Measurements from ENCODE around the gene UBXN11. TPM values are rescaled to one million over a fixed set of nuclear protein-coding genes. Genes with fewer than 3 reads are reported as not detected.
A peak's percentile ranks its signal among the peaks of the same experiment; 100 is the strongest.

Gene UBXN11
- total RNA-seq, 2 experiments from 2014 or later: 24.5 to 26.1 TPM

DNA sequence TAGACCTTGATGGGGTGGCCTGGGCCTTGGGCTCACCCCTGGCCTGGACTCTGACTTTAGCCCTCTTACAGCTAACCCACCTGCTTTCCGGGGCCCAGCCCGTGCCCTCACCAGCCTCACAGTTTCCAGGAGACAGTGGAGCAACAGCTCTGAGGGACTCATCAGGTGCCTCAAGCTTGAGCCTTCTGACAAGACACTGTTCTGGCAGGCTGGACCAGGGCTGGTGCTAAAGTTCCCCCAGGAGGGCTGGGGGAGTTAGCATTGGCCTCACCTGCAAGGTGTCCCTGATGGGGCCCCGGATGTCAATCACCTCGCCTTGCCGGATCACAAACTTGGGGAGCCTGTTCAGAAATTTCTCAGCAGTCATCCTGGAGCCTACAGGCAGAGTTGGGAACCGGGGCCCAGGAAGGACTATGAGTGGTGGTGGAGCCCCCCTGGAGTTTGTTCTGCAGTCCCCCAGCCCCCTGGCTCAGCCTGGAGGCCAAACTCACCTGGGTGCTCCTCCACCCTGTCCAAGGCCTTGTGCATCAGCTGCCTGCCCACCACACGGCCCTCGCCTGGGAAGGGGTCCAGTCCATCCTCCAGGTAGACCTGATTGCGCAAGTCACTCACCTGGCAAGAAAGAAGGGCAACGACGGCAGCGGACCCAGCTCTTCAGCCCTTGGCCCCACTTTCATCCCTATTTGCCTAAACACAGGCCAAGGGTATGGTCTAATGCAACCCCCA lies 22.4 kb downstream of the UBXN11 start:
- Mint-ChIP-seq H3K27me3 (no peaks in the 10 kb centered on the region), H3K36me3 (peaks cover 31% of the 10 kb centered on the region), H3K4me1 (ENCODE audit: low read depth) (peaks cover 86% of the 10 kb centered on the region), H3K9me3 (no peaks in the 10 kb centered on the region), H3K27ac (peak overlapping the region; percentile 98), H3K4me3 (peak overlapping the region; percentile 68)
- intact Hi-C loops (cut with micrococcal nuclease): loop anchor here (1.0 to 10.0 kb wide), 4 partner anchors 8 to 411 kb away; partner anchors contain the start of genes ARID1A and HMGN2
- ChIA-PET CTCF (interaction anchor here (0.7 to 22.4 kb wide), 14 partner anchors 9 to 186 kb away, joined by 3 to 886 read pairs (median 4); partner anchors contain the start of genes CD52, DHDDS and UBXN11), POLR2A (interaction anchor here (1.0 to 7.9 kb wide), 6 partner anchors 9 to 113 kb away, joined by 3 to 100 read pairs (median 16); partner anchors contain the start of genes CD52 and UBXN11)
- peak; percentile 25 for DNase-seq

DNA sequence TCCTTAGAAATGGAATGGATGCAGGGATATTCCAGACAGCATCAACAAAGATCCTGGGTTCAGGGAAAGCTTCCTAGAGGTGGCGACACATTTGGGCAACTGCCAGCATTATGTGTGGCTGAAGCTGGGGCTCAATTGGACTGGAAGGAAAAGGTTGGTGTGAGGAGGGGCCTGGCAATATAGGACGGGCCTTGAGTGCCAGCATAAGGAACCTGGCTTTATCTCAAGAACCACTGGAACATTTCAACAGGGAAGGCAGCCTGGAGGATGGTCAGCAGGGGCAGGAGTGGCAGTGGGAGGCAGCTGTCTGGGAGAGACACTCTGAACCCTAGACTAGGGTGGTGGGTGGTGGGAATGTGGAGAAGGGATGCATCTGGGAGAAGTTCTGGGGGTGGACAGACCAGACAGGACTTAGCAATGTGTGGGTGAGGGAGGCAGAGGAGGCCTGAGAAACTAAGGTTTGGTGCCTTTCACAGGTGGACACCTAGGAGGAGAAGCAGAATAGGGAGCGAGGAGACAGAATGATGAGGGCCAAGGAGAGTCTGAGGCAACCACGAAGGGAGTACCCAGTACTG lies 23.1 kb downstream of the UBXN11 start:
- H3K4me3 Mint-ChIP-seq: no peak overlapping the region
- H3K27me3 Mint-ChIP-seq: no peaks in the 10 kb centered on the region
- DNase-seq: no peak
- H3K36me3 Mint-ChIP-seq: peaks cover 35% of the 10 kb centered on the region
- H3K9me3 Mint-ChIP-seq: no peaks in the 10 kb centered on the region
- H3K4me1 Mint-ChIP-seq (ENCODE audit: low read depth): peaks cover 86% of the 10 kb centered on the region
- intact Hi-C loops (cut with micrococcal nuclease): loop anchor here (10.0 kb wide), 1 partner anchor 411 kb away; the partner anchor contains the start of gene ARID1A
- ChIA-PET CTCF (interaction anchor here (3.8 to 22.4 kb wide), 2 partner anchors 8 to 33 kb away, joined by 58 to 886 read pairs; partner anchors contain the start of genes CD52 and UBXN11), POLR2A (interaction anchor here (7.9 kb wide), 1 partner anchor 34 kb away, joined by 100 read pairs; the partner anchor contains the start of gene CD52)
- H3K27ac Mint-ChIP-seq: peak overlapping the region; percentile 98

DNA sequence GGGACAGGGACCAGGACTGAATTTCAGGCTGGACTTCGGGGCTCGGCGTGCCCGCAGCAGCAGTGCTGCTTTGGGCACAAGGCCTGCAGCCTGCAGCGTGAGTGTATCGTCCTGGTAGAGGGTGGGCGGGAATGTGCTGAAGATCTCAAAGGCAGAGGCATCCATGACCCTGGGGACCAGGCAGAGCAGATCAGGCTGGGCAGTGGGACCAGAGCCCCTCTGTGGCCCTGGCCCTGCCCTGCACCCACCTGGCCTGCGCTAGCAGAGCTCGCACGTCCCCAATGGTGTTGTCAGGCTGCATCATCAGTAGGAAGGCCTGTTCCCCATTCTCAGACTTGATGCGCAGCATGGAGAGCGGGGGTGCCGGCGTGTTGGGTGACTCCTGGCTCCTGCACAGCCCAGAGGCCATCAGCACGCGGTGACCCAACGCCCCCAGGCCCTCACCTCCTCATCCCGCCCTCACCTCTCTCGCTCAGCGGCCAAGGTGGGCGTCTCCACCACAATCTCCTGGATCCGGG lies 24.0 kb downstream of the UBXN11 start:
- H3K36me3 Mint-ChIP-seq: peaks cover 44% of the 10 kb centered on the region
- DNase-seq: no peak
- H3K27ac Mint-ChIP-seq: peak overlapping the region; percentile 98
- ChIA-PET CTCF (interaction anchor here (22.4 kb wide), 1 partner anchor 34 kb away, joined by 886 read pairs; the partner anchor contains the start of genes CD52 and UBXN11), POLR2A (no interaction called here)
- H3K4me3 Mint-ChIP-seq: no peak overlapping the region
- H3K4me1 Mint-ChIP-seq (ENCODE audit: low read depth): peaks cover 86% of the 10 kb centered on the region
- no peaks in the 10 kb centered on the region for H3K9me3 Mint-ChIP-seq
- no peaks in the 10 kb centered on the region for H3K27me3 Mint-ChIP-seq
- intact Hi-C loops (cut with micrococcal nuclease): loop anchor here (10.0 kb wide), 1 partner anchor 412 kb away; the partner anchor contains the start of gene ARID1A

DNA sequence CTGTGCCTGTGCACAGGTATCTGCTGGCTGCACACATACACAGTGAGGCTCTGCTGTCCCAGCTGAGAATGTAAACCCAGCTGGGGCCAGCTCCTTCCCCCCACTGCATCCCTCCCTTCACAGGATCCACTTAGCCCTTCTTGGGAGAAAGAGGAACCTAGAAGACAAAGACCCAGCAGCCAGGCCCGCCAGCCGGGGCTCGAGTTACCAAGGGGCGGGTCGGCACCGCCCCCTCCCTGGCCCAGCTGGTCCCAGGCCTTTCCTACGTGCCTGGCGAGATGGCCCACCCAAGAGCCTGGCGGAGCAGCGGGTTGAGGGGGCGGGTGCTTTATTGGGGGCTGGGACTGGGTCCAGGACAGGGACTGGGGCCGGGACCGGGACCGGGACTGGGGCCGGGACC lies 24.5 kb downstream of the UBXN11 start:
- Mint-ChIP-seq H3K4me1 (ENCODE audit: low read depth) (peaks cover 86% of the 10 kb centered on the region), H3K9me3 (no peaks in the 10 kb centered on the region), H3K27ac (peak overlapping the region; percentile 90), H3K4me3 (peak overlapping the region; percentile 89), H3K27me3 (no peaks in the 10 kb centered on the region), H3K36me3 (peaks cover 47% of the 10 kb centered on the region)
- DNase-seq: no peak
- POLR2A ChIA-PET: interaction anchor here (1.7 kb wide), 1 partner anchor 37 kb away, joined by 10 read pairs; no protein-coding TSS in a partner anchor
- intact Hi-C loops (cut with micrococcal nuclease): loop anchor here (10.0 kb wide), 1 partner anchor 413 kb away; the partner anchor contains the start of gene ARID1A
- CTCF ChIA-PET: interaction anchor here (22.4 kb wide), 1 partner anchor 34 kb away, joined by 886 read pairs; the partner anchor contains the start of genes CD52 and UBXN11

DNA sequence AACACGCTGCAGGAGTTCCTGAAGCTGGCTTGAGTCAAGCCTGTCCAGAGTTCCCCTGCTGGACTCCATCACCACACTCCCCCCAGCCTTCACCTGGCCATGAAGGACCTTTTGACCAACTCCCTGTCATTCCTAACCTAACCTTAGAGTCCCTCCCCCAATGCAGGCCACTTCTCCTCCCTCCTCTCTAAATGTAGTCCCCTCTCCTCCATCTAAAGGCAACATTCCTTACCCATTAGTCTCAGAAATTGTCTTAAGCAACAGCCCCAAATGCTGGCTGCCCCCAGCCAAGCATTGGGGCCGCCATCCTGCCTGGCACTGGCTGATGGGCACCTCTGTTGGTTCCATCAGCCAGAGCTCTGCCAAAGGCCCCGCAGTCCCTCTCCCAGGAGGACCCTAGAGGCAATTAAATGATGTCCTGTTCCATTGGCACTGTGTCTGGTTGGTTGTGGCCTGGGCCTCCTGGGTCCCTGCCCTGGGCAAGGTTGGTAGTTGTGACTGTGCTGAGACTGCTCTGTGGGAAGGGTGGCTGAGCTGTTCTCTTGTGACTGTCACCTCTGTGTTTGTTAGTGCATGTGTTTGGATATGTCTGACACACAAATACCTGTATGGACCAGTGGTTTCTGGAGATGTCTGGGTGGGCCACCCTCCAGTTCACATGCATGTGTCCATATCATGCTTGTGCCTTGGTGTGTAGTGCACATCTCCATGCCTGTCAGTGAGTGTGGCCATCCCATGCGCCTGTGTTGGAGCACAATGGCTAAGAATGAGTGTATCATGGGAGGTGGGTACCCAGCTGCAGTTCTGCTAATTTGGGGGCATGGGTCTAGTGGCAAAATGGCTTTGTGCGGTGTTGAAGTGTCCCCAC lies 25.1 kb downstream of the UBXN11 start:
- Mint-ChIP-seq H3K36me3 (peaks cover 54% of the 10 kb centered on the region), H3K27me3 (no peaks in the 10 kb centered on the region), H3K27ac (peak overlapping the region; percentile 90), H3K4me3 (peak overlapping the region; percentile 89), H3K9me3 (no peaks in the 10 kb centered on the region), H3K4me1 (ENCODE audit: low read depth) (peaks cover 88% of the 10 kb centered on the region)
- intact Hi-C loops (cut with micrococcal nuclease): loop anchor here (10.0 kb wide), 1 partner anchor 413 kb away; the partner anchor contains the start of gene ARID1A
- ChIA-PET CTCF (interaction anchor here (0.5 to 22.4 kb wide), 3 partner anchors 35 to 131 kb away, joined by 3 to 886 read pairs (median 3); partner anchors contain the start of genes CD52, CEP85 and UBXN11), POLR2A (interaction anchor here (1.3 to 1.7 kb wide), 2 partner anchors 26 to 37 kb away, joined by 3 to 10 read pairs; partner anchors contain the start of gene UBXN11)
- peak; percentile 38 for DNase-seq

DNA sequence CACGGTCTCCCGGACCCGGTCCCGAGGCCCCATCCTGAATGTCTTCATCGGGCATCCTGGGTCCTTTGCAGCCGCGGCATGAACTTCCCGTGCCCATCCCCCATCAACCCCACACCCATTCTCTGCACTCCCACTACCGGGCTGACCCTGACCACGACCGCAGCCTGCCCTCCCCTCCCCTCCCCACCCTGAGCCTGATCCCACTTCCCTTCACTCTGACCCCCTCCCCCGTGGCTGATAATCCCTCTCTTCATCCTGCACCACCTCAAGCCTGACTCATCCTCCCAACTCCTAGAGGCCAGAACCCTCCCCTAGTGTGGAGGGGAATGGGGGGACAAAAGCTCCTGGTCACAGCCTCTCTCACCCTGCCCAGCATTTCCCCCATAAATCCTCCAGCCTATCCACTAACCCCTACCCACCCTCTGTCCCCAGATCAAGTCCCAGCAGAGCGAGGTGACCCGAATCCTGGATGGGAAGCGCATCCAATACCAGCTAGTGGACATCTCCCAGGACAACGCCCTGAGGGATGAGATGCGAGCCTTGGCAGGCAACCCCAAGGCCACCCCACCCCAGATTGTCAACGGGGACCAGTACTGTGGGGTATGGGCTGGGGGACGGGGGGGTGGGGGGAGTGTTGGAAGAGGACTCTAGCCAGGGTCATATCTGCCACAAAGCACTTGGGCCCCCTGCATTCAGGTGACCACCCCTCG lies 25.9 kb downstream of the UBXN11 start:
- ChIA-PET POLR2A (interaction anchor here (1.3 to 3.6 kb wide), 5 partner anchors 9 to 41 kb away, joined by 3 to 32 read pairs (median 10); partner anchors contain the start of genes CD52 and UBXN11), CTCF (interaction anchor here (0.6 to 22.4 kb wide), 5 partner anchors 9 to 137 kb away, joined by 3 to 886 read pairs (median 18); partner anchors contain the start of genes CD52, CEP85 and UBXN11)
- Mint-ChIP-seq H3K27me3 (no peaks in the 10 kb centered on the region), H3K4me3 (peak overlapping the region; percentile 89), H3K36me3 (peaks cover 57% of the 10 kb centered on the region), H3K27ac (peak overlapping the region; percentile 91), H3K4me1 (ENCODE audit: low read depth) (peaks cover 88% of the 10 kb centered on the region), H3K9me3 (no peaks in the 10 kb centered on the region)
- peak; percentile 46 for DNase-seq
- intact Hi-C loops (cut with micrococcal nuclease): loop anchor here (10.0 kb wide), 1 partner anchor 414 kb away; the partner anchor contains the start of gene ARID1A

DNA sequence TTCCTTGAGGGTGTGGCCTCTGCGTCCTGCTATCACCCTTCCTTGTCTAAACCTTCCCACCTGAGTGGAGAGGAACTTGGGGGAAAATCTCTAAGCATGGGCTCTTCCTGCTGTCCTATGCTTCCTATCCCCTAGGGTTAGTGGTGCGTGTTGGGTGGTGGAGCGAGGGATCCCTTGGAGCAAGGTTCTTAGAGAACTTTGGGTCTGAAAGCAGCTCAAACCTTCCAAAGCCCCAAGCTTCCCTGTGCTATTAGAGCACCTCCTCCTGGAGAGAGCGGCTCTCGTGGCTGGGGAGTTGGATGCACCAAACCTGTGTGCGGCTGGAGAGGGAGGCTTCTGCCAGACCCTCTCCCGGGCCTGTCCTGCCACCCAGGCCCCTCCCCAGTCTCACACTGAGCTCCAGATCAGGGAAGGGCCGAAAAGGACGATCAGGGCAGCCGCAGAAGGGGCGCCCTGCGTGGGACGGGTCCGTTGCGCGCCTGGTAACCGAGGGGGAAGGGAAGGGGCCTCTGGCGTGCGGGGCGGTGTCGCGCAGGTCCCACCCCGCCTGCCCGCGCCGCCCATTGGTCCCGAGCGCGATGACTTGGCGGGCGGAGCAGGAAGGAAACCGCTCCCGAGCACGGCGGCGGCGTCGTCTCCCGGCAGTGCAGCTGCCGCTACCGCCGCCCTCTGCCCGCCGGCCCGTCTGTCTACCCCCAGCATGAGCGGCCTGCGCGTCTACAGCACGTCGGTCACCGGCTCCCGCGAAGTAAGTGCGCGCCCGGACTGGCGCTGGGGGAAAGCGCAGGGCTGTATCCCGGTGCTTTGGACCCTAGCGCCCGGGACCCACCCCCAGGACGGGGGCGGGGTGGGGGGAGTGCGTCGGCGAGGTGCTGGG lies 26.7 kb downstream of the UBXN11 start, which contains the start of gene SH3BGRL3:
SH3BGRL3 (plus strand) TSS at position 631 of the 877 bp plus-strand sequence; CDS start at position 701, 70 bp downstream.
- intact Hi-C loops (cut with micrococcal nuclease): loop anchor here (1.0 to 10.0 kb wide), 4 partner anchors 8 to 415 kb away; partner anchors contain the start of genes ARID1A and PDIK1L
- Mint-ChIP-seq H3K27ac (peak within 1 kb of the TSS; percentile 94), H3K9me3 (no peaks in the 10 kb centered on the region), H3K4me3 (peak within 1 kb of the TSS; percentile 89), H3K36me3 (peaks cover 55% of the 10 kb centered on the region), H3K27me3 (no peaks in the 10 kb centered on the region), H3K4me1 (ENCODE audit: low read depth) (peaks cover 87% of the 10 kb centered on the region)
- peak; percentile 89 for DNase-seq
- ChIA-PET POLR2A (interaction anchor here (0.8 to 3.6 kb wide), 6 partner anchors 9 to 99 kb away, joined by 3 to 32 read pairs (median 5); partner anchors contain the start of genes CD52 and UBXN11), CTCF (interaction anchor here (0.8 to 22.4 kb wide), 8 partner anchors 9 to 137 kb away, joined by 3 to 886 read pairs (median 6); partner anchors contain the start of genes CD52, CEP85, UBXN11 and ZNF593)

DNA sequence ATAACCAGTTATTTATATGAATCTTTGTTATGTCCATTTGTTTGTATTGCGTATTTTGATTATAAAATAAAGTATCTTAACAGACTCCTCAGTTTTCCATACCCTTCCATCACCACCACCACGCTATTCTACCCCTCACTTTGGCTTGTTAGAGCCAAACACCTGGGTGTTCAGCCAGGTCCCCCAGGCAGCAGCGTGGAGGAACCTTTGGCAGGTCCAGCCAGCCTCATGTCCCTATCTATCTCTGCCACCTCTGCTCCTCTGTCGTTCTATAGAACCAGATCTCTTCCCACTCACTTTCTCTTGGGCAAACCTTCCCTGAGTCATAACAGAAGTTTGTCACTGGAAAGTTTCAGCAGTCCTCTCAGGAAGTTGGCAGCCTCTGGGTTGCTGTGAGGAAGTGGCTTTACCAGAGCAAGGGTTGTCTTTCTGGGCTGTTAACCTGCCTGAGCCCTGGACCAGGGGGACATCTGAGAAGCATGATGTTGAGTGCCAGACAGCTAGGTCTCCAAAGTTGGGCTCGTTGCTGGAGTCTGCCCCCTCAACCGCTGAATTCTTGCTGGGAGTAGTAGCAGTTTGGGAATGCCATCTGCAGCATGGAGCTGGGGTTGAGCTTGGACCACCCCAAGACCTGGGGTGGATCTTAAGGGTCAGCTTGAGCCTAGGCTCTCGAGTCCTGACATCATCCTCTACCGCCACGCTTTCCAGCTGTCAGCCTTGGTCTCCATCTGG lies 27.5 kb downstream of the UBXN11 start:
- intact Hi-C loops (cut with micrococcal nuclease): loop anchor here (1.0 to 5.0 kb wide), 3 partner anchors 8 to 167 kb away; partner anchors contain the start of gene PDIK1L
- H3K27ac Mint-ChIP-seq: peak overlapping the region; percentile 94
- H3K27me3 Mint-ChIP-seq: no peaks in the 10 kb centered on the region
- H3K36me3 Mint-ChIP-seq: peaks cover 53% of the 10 kb centered on the region
- H3K4me3 Mint-ChIP-seq: peak overlapping the region; percentile 89
- CTCF ChIA-PET: interaction anchor here (0.8 to 22.4 kb wide), 8 partner anchors 10 to 138 kb away, joined by 3 to 886 read pairs (median 6); partner anchors contain the start of genes CD52, CEP85, UBXN11 and ZNF593
- no peaks in the 10 kb centered on the region for H3K9me3 Mint-ChIP-seq
- DNase-seq: peak; percentile 68
- peaks cover 80% of the 10 kb centered on the region for H3K4me1 Mint-ChIP-seq (ENCODE audit: low read depth)
- POLR2A ChIA-PET: interaction anchor here (0.8 to 5.1 kb wide), 7 partner anchors 10 to 99 kb away, joined by 3 to 40 read pairs (median 6); partner anchors contain the start of gene CD52
